NCI-H748 (cell line): Measurements from ENCODE around the gene GNAZ.
A peak's percentile ranks its signal among the peaks of the same experiment; 100 is the strongest.

Experiments used
- DNase-seq: peaks from one replicate; lab custom pipeline; 2025; ENCODE audit not compliant: unreplicated experiment; lab: John Stamatoyannopoulos, UW

The GNAZ gene

DNA sequence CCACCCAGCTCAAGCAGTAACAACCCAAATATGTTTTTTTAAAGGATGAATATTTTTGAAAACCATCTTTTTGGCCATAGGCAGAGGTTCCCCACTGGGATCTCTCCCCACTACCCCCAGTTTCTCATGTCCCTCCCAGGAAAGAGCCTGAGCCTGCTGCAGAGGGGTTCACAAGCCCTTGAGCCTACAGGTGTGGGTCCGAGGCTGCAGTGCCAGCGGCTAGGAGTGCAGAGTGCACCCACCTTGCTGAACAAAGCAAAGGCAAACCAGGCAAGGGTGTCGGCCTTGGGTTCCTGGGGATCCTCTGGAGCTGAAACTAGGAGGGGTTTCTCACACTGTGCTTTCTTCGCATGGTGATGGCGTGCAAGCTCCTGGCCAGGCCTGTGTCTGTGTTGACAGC, 35.0 kb downstream of the GNAZ start:
- no peak for DNase-seq

GRCh38 chr22:23105919-23106318, 35.6 kb downstream of the GNAZ start:
- DNase-seq = no peak

- no peak for DNase-seq
Observed at GRCh38 chr22:23106344-23106743, 36.0 kb downstream of the GNAZ start.

DNA sequence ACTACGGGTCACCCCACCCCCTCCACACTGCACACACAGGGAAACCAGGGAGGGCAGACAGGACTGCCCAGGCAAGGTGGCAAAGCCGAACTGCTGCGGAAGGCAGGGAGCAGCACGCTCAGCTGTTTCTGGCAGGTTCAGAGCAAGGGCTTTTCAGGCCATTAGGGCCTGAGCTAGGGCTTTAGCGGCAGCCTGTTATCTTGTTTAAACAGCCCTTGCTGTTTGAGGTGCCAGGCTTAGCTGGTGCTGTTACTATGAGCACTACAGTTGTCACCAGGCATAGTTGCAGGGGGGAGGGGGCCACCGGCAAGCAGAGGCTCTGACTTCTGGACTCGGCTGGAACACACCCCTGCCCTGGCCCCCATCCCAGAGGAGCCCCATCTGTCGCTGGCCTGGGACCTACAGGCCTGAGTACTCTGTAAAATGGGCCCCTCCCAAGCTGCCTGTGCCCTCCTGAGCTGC, 36.6 kb downstream of the GNAZ start:
- peak; percentile 50 for DNase-seq

DNA sequence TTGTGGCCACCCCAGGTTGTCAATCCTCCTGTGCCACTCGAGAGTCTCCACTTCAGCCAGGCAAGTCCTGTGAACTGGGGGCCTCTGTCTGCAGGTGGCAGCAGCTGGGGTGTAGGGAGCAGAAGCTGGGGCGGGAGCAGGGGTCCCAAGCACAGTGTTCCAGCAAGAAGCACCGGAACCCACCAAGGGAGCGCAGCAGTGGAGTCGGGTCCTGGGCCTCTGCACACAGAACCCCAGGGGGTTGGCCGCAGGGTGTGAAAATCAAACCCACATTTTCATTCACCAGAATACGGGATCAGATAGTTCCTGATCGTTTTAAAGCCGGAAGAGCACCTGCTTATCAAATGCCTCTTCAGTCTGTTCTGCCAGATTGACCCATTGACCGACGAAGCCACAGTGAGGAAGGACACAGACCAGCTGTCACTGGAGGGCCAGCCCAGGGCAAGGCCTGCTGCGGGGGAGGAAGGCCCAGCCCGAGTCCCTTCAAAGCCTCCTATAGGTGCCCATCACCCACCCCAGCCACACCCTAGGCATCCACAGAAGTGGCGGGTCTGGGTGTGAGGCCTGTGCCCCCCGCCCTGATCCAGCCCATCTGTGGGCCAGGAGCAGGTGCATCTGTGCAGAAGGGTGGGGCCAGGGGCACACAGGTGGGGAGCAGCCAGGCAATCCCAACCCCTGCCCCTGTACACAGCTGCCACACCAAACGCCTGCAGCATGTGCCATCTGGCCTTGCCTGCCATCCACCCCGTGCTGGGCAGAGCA, 37.3 kb downstream of the GNAZ start:
- DNase-seq = peak; percentile 81

DNA sequence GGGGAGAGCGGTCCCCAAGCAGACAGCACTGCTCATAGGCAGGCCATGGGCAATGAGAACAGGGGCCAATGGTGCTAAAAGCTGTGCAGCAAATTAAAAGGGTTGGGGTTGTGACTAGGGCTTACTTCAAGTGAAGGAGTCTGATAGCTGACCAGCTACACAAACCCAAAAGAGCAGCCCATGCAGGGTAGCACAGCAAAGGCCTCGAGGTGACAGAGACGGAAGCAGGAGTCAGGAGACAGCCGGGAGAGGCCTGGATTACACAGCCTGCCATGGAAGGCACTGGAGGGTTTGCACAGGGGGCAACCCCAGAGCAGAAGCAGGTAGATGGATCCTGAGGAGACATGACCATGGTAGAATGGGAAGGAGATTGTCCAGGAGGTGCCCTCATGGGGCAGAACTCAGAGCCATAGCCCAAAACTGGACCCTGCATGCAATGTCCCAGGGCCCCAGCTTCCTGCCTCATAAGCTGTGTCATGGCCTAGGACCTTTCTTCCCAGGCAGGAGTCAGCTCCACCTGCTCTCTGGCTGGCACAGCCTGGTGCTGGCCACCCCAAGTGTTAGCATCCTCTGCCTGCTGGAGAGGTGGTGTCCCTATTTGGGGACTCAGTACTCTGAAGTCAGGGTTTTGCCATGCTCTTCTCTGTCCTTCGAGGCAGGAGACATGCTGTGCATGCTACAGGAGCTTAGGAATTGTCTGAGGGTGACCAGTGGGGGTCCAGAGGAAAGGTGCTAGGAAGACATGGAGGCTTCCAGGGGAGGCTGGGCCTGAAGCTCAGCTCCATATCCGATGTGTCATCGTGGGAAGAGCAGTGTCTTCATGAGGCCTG, 38.1 kb downstream of the GNAZ start:
- no peak for DNase-seq

DNA sequence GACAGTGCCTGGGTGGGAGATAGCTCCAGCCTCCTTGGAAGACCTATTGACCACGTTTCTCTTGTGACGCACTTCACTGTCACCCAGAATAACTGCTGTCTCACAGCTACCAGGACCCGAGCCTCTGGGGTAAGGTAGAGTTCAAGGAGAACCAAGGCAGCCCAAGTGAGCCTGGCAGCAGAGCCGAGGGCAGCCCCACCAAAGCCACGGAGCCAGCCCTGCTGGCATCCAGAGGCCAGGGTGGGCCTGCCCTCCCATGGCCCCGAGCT, 38.7 kb downstream of the GNAZ start:
- no peak for DNase-seq

- DNase-seq = no peak
Observed at GRCh38 chr22:23109441-23109978, 39.2 kb downstream of the GNAZ start.

- peak; percentile 88 for DNase-seq
Observed at GRCh38 chr22:23110190-23110921, 40.0 kb downstream of the GNAZ start.

GRCh38 chr22:23110922-23111527, 40.7 kb downstream of the GNAZ start:
- DNase-seq = peak; percentile 69

GRCh38 chr22:23112472-23113012, 42.2 kb downstream of the GNAZ start:
- DNase-seq = no peak

DNA sequence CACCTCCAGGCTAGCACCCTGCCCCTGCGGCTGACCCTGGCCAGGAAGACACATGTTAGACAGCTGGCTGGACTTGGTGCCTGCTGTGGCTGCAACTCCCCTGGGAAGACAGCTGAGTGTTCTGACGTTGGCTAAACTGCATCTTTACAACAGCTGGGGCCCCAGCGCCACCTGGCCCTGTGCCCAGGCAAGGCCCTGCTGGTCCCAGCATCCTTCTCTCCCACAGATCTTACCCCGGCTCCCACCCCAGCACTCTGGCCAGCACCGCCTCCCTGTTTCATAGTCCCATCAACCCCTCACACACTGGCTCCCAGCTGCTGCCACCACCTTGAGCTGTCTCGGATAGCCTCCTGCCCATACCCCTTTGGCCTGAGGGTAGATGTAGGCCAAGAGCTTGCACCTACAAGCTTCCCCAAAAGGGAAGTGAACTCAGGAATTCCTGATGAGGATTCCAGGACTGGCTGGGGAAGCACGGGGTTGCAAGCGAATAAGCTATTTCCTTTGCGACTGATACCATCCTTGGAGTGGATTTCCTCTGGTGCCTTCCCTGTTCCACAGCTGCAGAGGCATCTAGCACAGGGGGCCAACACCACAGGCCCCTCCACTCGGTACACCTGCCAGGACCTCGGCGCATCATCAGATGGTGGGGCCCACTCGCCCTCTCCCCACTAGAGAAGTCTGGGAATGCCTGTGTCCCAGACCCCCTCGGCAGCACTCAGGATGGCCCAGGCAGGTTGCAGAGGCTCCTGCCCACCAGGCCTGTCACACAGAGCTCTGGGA, 42.9 kb downstream of the GNAZ start:
- DNase-seq = peak; percentile 40

DNA sequence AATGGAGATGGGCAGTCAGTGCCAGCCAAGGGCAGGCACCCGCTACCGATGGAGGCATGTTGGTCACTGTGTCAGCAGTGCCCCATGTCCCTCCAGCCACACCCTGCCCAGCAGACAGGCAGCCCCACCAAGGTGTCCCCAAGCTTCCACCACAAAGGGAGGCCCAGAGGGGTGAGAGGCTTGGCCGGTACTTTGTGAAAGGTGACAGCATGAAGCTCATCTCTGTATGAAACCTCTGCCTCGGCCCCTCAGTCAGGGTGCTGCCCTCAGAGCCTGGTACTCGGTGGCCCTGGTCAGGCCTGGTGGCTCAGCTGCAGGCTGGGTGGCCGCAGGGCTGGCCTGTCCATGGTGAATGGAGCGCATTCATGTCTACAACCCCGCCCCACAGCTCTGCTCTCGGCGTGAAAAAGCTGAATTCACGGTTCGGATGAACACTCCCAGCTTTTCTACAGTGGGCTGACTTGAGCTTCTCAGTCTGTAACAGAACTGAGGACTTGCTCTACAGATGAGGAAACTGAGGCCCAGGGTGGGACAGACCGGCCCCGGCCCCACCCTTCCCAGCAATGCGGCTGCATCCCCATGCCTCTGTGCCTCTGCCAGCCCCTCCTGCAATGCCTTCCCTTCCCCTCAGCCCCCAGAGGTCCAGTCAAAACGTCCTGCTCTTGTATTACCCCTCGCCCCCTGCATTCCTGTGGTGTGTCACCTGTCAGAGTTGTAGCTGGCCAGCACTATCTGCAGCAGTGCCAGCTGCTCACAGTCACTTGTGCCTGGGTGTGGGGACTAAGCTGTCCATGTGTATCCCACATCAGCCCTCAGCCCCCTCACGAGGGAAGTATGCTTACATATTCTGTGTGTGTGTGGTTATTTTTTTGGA, 43.8 kb downstream of the GNAZ start:
- no peak for DNase-seq

DNA sequence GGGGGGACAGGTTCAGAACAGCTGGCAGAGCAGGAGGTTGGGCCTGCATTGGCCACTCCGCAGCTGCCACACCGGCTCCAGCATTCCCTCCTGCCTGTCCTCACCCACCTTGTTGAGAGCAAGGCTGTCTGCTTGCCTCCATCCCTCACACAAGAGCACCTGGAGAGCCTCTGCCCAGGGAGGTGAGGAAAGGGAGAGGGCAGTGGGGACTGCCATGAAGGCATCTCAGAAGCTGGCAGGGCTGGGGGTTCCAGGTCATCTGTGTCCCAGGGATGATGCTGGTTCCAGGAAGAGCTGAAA, 44.4 kb downstream of the GNAZ start:
- DNase-seq = no peak

GRCh38 chr22:23115369-23115768, 45.0 kb downstream of the GNAZ start:
- no peak for DNase-seq

DNA sequence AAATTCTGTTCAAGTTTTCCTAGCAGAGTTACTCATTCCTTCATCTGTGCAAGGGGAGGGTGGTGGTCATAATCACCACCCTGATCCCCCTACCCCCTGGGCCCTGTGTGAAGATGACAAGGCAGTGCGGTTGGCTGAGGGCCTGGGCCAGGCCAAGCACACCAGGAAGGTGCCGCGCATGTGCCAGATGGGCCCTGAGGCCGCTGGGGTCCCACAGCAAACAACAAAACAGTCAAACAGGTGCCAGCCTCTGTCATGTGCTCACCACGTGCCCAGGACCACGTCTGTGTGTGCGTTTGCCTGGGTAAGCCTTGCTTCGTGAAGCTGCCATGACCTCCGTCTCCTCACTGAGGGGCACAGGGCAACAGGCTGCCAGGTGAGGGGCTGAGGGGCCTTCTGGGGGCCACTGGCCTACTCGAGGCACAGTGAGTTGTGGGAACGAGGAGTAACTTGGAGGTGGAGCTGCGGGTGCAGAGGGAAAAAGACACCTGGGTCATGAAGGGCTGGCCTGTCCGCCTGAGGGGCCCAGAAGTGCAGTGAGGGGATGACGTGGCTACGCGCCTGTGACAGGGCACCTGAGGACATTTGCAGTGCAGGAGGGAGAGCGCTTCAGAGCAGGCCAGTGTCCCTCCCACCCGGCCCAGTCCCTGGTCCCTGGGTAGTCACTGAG, 45.6 kb downstream of the GNAZ start:
- no peak for DNase-seq

GRCh38 chr22:23116506-23117263, 46.4 kb downstream of the GNAZ start:
- DNase-seq = no peak

DNA sequence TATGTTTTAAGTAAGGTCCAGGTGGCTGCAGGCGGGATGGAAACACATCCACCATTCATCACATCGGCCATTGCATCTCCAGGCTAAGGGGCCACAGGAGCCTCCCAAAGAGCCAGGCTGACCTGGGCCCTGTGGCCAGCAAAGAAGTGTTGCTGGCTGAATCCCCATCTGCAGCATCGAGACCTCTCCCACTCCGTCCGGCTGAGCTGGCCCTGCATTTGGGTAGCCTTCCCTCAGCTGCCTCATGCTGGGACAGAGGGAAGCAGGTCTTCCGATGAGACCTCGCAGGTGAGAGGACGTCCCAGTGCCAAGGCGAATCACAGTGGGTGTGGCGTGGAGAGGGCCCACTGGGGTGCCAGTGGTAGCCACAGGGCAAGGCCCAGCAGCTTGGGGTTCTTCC, 47.0 kb downstream of the GNAZ start:
- DNase-seq = no peak
